ENCODE data around the gene HCN2. TPM values are rescaled to one million over a fixed set of nuclear protein-coding genes. Genes with fewer than 3 reads are reported as not detected.

Gene HCN2
- total RNA-seq, 2 donors from 2014 or later, result 0.15 to 0.39 TPM

- intact Hi-C loops (cut with DNase I, micrococcal nuclease), result no loop called here
- DNase-seq (peak in 1 of 2 donors; percentile 38), ATAC-seq (no peak)
These were observed 19.4 kb upstream of the HCN2 start for GRCh38 chr19:570251-570686.

- peak; percentile 37 for ATAC-seq
- DNase-seq, result peak; percentile 66 to 75
- intact Hi-C loops (cut with DNase I, micrococcal nuclease), result no loop called here
These were observed 18.6 kb upstream of the HCN2 start for GRCh38 chr19:570937-571565.

- intact Hi-C loops (cut with DNase I, micrococcal nuclease), result no loop called here
- no peak for DNase-seq
- peak; percentile 26 for ATAC-seq
These were observed 18.1 kb upstream of the HCN2 start for GRCh38 chr19:571566-571974.

- intact Hi-C loops (cut with DNase I, micrococcal nuclease), result no loop called here
- DNase-seq (peak; percentile 98 to 99), ATAC-seq (peak; percentile 79)
These were observed 17.4 kb upstream of the HCN2 start, which contains the start of gene BSG for GRCh38 chr19:572140-572742. Gene BSG, plus strand, starts transcription at chr19:572596. Its CDS starts 39 bp downstream, at chr19:572635.

GRCh38 chr19:572743-573518, 16.8 kb upstream of the HCN2 start:
- ATAC-seq (peak; percentile 28), DNase-seq (peak; percentile 62 to 69)
- intact Hi-C loops (cut with DNase I, micrococcal nuclease), result no loop called here

GRCh38 chr19:573519-573825, 16.2 kb upstream of the HCN2 start:
- DNase-seq (no peak), ATAC-seq (no peak)
- intact Hi-C loops (cut with DNase I, micrococcal nuclease), result no loop called here

- ATAC-seq, result peak; percentile 9
These were observed 14.8 kb upstream of the HCN2 start for GRCh38 chr19:574658-575526.

GRCh38 chr19:575527-576506, 13.9 kb upstream of the HCN2 start:
- ATAC-seq (no peak), DNase-seq (peak in 1 of 2 donors; percentile 59)
- intact Hi-C loops (cut with DNase I, micrococcal nuclease), result no loop called here

More at GRCh38 chr19:574658-575526, 14.8 kb upstream of the HCN2 start:
- intact Hi-C loops (cut with DNase I, micrococcal nuclease), result no loop called here
- peak in 1 of 2 donors; percentile 45 for DNase-seq

- intact Hi-C loops (cut with DNase I, micrococcal nuclease), result no loop called here
- ATAC-seq, result no peak
- DNase-seq, result no peak
These were observed 12.8 kb upstream of the HCN2 start for GRCh38 chr19:576768-577438.

GRCh38 chr19:577439-578392, 12.0 kb upstream of the HCN2 start:
- no peak for DNase-seq
- intact Hi-C loops (cut with DNase I, micrococcal nuclease), result no loop called here
- ATAC-seq, result no peak

- ATAC-seq (no peak), DNase-seq (no peak)
- intact Hi-C loops (cut with DNase I, micrococcal nuclease), result no loop called here
These were observed 10.4 kb upstream of the HCN2 start for GRCh38 chr19:579111-579841.

GRCh38 chr19:579842-580155, 9.9 kb upstream of the HCN2 start:
- ATAC-seq, result no peak
- intact Hi-C loops (cut with DNase I, micrococcal nuclease), result loop anchor here in 1 of 2 donors (10.0 kb wide), 1 partner anchor 155 kb away; no protein-coding TSS in a partner anchor
- no peak for DNase-seq

- intact Hi-C loops (cut with DNase I, micrococcal nuclease), result loop anchor here in 1 of 2 donors (10.0 kb wide), 1 partner anchor 154 kb away; no protein-coding TSS in a partner anchor
- ATAC-seq (no peak), DNase-seq (no peak)
These were observed 9.3 kb upstream of the HCN2 start for GRCh38 chr19:580274-580835.

GRCh38 chr19:581399-582111, 8.1 kb upstream of the HCN2 start:
- ATAC-seq, result no peak
- no peak for DNase-seq
- intact Hi-C loops (cut with DNase I, micrococcal nuclease), result loop anchor here in 1 of 2 donors (10.0 kb wide), 1 partner anchor 153 kb away; no protein-coding TSS in a partner anchor
